Fibroblast of lung (primary cell): ENCODE data around the gene ACTG1. TPM values are rescaled to one million over a fixed set of nuclear protein-coding genes. Genes with fewer than 3 reads are reported as not detected.

Source experiments
- DNase-seq, 2 donors: peaks; one replicate each; pipeline versions ENCODE4 v3.0.0 to v3.0.0-alpha.2; 2010; ENCODE audit warnings: low read depth in 2 of 2
- H2AFZ ChIP-seq: 2 replicates; pipeline ENCODE4 v1.5.1; 2012; ENCODE audit warnings: low read length, control low read depth, inconsistent platforms
- H3K27ac ChIP-seq: 2 replicates; pipeline ENCODE4 v1.5.1; 2011; ENCODE audit warnings: low read length, control low read depth; ENCODE audit not compliant: insufficient read depth
- H3K27me3 ChIP-seq: 2 replicates; pipeline ENCODE4 v1.5.1; 2011; ENCODE audit warnings: mild to moderate bottlenecking, low read length; ENCODE audit not compliant: control insufficient read depth, insufficient read depth
- H3K36me3 ChIP-seq: 2 replicates; pipeline ENCODE4 v1.5.1; 2011; ENCODE audit warnings: low read length; ENCODE audit not compliant: control insufficient read depth, insufficient read depth
- H3K4me1 ChIP-seq: 2 replicates; pipeline ENCODE4 v1.5.1; 2011; ENCODE audit warnings: low read length; ENCODE audit not compliant: control insufficient read depth, insufficient read depth; ENCODE audit errors: extremely low read depth
- H3K4me2 ChIP-seq: 2 replicates; pipeline ENCODE4 v1.5.1; 2011; ENCODE audit warnings: low read length, control low read depth; ENCODE audit not compliant: insufficient read depth; ENCODE audit errors: extremely low read depth
- H3K4me3 ChIP-seq, 4 experiments: fragments of 200-600 bp in 1 of 4; sonication (generic) in 1 of 4; replicated peaks in 1 of 4; 2 replicates each; pipeline ENCODE4 v1.5.1; 2011 to 2016; ENCODE audit warnings: low read length in 4 of 4, low read depth in 3 of 4, mild to moderate bottlenecking in 3 of 4, control low read depth in 2 of 4, inconsistent platforms in 1 of 4, mixed read lengths in 1 of 4; ENCODE audit not compliant: insufficient read depth in 1 of 4; ENCODE audit errors: control extremely low read depth in 1 of 4
- H3K79me2 ChIP-seq: 2 replicates; pipeline ENCODE4 v1.5.1; 2012; ENCODE audit warnings: mild to moderate bottlenecking, low read length, inconsistent platforms; ENCODE audit not compliant: control insufficient read depth, insufficient read depth
- H3K9ac ChIP-seq: 2 replicates; pipeline ENCODE4 v1.5.1; 2011; ENCODE audit warnings: mild to moderate bottlenecking, low read length, control low read depth; ENCODE audit not compliant: insufficient read depth
- H3K9me3 ChIP-seq: 2 replicates; pipeline ENCODE4 v1.5.1; 2012; ENCODE audit warnings: low read depth, low read length; ENCODE audit not compliant: control insufficient read depth, insufficient read depth
- H4K20me1 ChIP-seq: 2 replicates; pipeline ENCODE4 v1.5.1; 2011; ENCODE audit warnings: low read length; ENCODE audit not compliant: control insufficient read depth, insufficient read depth; ENCODE audit errors: extremely low read depth
- CTCF ChIP-seq, 2 donors: IDR thresholded peaks in 1 of 2; conservative IDR thresholded peaks in 1 of 2; 1 replicate in 1 of 2; 2 replicates in 1 of 2; pipeline ENCODE4 v1.5.1; 2011 to 2012; ENCODE audit warnings: low read length in 2 of 2, control low read depth in 1 of 2, inconsistent platforms in 1 of 2, low read depth in 1 of 2, mild to moderate bottlenecking in 1 of 2
- EZH2 ChIP-seq: IDR thresholded peaks from 2 replicates; pipeline ENCODE4 v1.5.1; 2012; ENCODE audit warnings: low read length, control low read depth, mild to moderate bottlenecking; ENCODE audit errors: missing control alignments
- polyA plus RNA-seq, 2 donors: library from polyadenylated mRNA; depleted of rRNA in 1 of 2; stranded (reverse) in 1 of 2; unstranded in 1 of 2; fragments of >200 nt; gene quantifications; 2 replicates each; pipeline ENCODE4 v1.2.1, GENCODE V29; 2011 to 2012; ENCODE audit warnings: missing spikeins in 1 of 2
- total RNA-seq: library from RNA; depleted of rRNA; stranded (reverse); fragments of >200 nt; gene quantifications from 2 replicates; pipeline ENCODE4 v1.2.1, GENCODE V29; 2014

Gene ACTG1
- total and polyA plus RNA-seq, 2 donors (not counting 1 experiment from before 2014, with no cell fraction given), result 5,538 to 8,446 TPM

GRCh38 chr17:81486199-81486810 is 26.3 kb downstream of the ACTG1 start:
- Histone ChIP-seq H3K27ac (no peak overlapping the region), H3K79me2 (no peaks in the 10 kb centered on the region), H3K9ac (no peak overlapping the region), H3K4me3 (no peak overlapping the region), H3K4me2 (no peak overlapping the region), H3K27me3 (no peaks in the 10 kb centered on the region), H3K4me1 (peaks cover 3% of the 10 kb centered on the region), H3K9me3 (no peaks in the 10 kb centered on the region), H3K36me3 (no peaks in the 10 kb centered on the region), H4K20me1 (no peaks in the 10 kb centered on the region), H2AFZ (no peak overlapping the region)
- no peak for DNase-seq
- TF ChIP-seq CTCF (conservative IDR thresholded peaks at IDR 0.05 in 1 of 2, IDR thresholded peaks at IDR 0.05 in 1 of 2; ENCODE audit: low read depth in 1 of 2, low read length in 2 of 2) (no peak), EZH2 (no peak)

DNA sequence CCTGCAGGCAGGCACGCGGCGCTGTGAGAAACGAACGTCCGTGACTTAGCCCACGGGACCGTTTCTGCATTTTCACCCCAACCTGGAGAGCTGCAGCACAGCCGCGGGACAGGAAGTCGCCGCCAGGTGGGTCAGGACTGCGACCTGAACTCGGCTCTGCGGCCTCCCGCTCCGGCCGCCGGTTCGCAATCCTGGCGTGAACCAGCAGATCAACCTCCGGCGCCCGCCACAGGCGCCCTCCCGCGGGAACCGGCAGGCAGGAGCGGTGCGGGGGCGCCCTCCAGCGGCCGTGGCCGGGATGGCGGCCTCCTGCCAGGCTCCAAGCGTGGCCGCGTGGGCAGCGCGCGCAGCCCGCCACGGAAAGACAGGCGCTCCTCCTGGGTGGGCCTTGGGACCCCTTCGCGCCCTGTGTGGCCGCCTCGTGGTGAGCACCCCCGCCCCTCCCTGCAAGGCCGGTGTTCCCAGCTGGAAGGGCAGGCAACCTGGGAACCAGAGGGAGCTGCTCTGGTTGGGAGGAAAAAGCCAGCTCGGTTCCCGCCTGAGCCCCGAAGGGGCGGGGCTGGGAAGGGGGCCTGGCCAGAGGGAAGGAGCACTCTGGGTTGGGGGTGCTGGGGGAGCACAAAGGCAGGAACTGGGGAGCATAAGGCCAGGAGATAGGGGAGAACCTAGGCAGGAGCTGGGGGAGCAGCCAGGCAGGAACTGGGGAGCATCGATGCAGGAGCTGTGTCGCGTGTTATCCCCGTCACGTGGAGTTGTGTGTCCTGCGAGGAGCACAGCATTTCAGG is 28.2 kb downstream of the ACTG1 start:
- Histone ChIP-seq H3K9me3 (no peaks in the 10 kb centered on the region), H3K9ac (no peak overlapping the region), H3K79me2 (no peaks in the 10 kb centered on the region), H2AFZ (peak overlapping the region; percentile 64), H3K4me1 (peaks cover 3% of the 10 kb centered on the region), H3K27me3 (no peaks in the 10 kb centered on the region), H4K20me1 (no peaks in the 10 kb centered on the region), H3K4me2 (no peak overlapping the region), H3K27ac (no peak overlapping the region), H3K36me3 (no peaks in the 10 kb centered on the region), H3K4me3 (peak overlapping the region in 1 of 4 experiments; percentile 46)
- TF ChIP-seq EZH2, result no peak
- TF ChIP-seq CTCF (conservative IDR thresholded peaks at IDR 0.05 in 1 of 2, IDR thresholded peaks at IDR 0.05 in 1 of 2; ENCODE audit: low read depth in 1 of 2, low read length in 2 of 2), result peak; percentile 41 to 75
- DNase-seq, result peak; percentile 69 to 74

DNA sequence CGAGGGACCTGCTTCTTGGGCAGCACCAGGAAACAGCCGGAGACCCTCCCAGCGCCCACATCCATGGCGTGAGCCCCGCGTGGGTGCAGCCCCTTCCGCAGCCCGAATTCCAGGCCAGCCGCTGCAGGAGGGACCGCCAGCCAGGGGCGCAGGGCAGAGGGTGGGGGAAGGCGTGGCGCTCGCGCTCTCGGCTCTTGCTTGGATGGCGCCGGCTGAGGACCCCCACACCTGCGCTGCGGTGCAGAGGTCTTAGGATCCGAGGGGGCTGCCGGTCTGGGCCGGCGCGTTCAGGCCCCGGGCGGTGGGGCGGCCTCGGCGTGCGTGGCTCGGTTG is 28.8 kb downstream of the ACTG1 start:
- Histone ChIP-seq H3K4me1 (peaks cover 3% of the 10 kb centered on the region), H3K79me2 (no peaks in the 10 kb centered on the region), H3K4me3 (peak overlapping the region in 1 of 4 experiments; percentile 38), H3K9me3 (no peaks in the 10 kb centered on the region), H3K27me3 (no peaks in the 10 kb centered on the region), H2AFZ (peak overlapping the region; percentile 64), H4K20me1 (no peaks in the 10 kb centered on the region), H3K9ac (no peak overlapping the region), H3K27ac (no peak overlapping the region), H3K36me3 (no peaks in the 10 kb centered on the region), H3K4me2 (no peak overlapping the region)
- TF ChIP-seq EZH2 (no peak), CTCF (conservative IDR thresholded peaks at IDR 0.05 in 1 of 2, IDR thresholded peaks at IDR 0.05 in 1 of 2; ENCODE audit: low read depth in 1 of 2, low read length in 2 of 2) (no peak)
- DNase-seq, result no peak
